HG02759 (cell line): ENCODE data around the gene HSF2.

Experiments
- ATAC-seq: cut with Tn5 transposase; IDR thresholded peaks from one replicate; pipeline ENCODE4 v1.9.1; 2021; ENCODE audit warnings: mild to moderate bottlenecking, moderate library complexity; ENCODE audit not compliant: unreplicated experiment

HSF2 gene

DNA sequence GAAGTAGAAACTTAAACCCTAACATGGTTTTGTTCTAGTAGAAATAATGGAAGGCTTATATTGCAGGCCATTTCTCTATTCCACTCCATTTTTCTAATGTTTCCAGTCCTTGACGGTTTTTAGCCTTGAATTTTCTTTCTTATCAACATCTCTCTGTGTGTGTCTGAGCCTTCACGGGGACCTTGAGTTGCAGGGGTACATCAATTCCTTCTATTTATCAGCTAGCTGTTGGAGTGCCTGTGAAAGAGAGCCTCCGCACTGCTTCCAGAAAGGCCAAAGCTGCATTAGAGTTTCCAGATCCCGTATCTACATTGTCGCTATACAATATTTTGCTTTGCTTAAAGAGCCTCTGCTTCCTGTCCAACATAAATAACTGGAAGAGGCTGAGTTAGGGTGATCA, 5.4 kb upstream of the HSF2 start:
- no peak for ATAC-seq

DNA sequence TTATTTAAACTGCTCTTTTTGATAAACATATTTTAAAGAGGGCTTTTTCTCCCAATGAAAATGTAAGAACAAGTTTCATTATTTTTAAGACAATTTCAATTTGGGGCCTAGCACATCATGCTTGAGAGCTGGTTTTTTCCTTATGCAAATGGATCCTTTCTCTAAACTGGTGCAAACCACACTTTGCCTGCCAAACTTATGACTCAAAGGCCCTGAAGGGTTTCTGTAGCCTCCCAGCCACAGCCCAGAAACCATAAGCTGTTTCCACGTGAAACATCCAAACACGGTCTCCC, 451 bp upstream of the HSF2 start:
- no peak for ATAC-seq

DNA sequence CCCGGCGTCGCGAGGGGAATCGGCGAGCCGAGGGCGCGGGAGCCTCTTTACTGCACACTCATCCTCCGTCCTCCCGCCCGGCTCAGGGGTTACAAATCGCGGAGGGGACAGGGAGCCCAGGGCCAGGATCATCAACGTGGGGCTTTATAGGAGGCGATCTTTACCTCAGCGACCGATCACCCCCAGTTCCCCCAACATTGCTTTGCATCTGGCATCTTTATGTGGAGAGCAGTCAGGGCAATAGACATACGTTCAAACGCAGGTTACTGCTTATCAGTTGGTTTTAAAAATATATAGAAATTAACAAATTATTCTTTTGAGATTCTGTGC, 634 bp downstream of the HSF2 start:
- peak; percentile 16 for ATAC-seq

DNA sequence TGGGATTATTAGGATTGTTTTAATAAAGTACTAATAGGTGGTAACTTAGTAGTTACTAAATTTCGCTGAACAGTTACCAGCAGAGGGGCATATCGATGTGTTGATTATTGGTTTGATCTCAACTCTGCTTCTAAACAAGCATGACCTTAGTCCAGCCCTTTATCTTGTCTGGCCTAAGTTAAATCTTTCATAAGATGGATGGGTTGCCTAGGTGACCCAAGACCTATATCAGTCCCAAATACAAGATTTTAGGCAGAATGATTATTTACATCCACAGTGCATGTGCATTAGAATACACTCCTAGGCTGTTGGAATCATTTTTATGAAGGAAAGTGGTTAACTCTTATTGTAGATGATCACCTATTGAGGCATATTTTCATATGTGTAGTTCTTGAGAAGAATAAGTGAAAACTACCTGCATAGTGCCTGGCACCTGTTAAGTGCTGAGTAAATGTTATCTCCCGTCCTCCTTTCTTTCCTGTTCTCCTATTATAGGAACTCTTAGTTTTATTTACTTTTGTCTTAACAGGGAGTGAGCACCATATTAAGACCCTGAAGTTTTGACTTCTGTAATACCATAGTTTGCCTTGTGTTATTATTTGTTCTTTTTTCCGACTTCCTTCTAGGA, 1.1 kb downstream of the HSF2 start:
- ATAC-seq, result no peak

DNA sequence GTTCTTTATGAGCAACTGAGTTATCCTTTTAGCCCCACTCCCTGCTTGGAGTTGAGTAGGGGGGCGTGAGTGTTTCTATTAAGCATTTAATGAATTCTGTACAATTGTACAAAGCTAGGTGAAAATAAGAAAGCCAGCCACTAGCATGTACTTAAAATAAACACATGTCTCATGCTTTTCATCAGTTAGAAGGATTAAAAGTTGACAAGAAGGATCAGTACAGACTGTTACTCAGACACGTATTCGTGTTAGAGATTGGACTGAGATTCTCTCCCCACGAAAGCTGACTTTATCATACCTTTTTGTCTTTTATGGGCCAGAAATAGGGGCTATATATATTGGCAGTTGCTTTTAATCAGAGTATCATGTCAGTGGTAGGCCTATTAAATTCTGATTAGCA, 1.7 kb downstream of the HSF2 start:
- ATAC-seq, result no peak

DNA sequence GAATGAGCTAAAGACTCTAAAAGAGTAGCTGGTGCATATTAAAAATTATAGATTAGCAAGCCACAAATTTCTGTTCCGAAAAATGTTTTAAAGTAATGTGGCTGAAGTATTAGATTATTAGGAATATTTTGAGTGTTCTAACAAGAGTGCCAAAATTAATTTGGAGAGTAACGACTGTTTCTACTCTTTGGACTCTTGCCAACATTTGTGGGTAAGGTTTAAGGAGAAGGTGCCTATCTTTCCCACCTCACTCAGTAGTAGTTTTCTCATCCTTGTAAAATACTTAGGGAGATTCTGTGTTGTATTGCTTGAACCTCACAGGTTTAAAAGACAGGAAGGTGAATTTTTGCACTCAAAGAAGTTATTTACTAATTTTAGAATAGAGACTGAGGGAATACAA, 5.0 kb downstream of the HSF2 start:
- ATAC-seq, result no peak

DNA sequence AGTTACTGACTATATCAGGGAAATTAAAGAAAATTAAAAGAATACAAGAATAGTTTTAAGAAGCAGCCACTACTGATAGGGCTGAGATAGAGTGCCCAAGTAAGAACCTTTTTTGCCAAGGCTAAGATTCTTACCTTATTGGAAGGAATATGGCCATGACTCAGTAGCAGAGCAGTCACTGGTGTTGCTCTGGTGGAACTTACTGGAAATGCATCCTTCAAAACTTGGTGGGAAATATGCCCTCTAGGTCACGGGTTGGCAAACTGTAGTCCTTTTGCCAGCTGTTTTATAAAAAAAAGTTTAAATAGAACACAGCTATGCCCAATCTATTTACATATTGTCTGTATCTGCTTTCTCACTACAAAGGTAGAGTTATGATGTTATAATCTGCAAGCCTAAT, 6.0 kb downstream of the HSF2 start:
- no peak for ATAC-seq

DNA sequence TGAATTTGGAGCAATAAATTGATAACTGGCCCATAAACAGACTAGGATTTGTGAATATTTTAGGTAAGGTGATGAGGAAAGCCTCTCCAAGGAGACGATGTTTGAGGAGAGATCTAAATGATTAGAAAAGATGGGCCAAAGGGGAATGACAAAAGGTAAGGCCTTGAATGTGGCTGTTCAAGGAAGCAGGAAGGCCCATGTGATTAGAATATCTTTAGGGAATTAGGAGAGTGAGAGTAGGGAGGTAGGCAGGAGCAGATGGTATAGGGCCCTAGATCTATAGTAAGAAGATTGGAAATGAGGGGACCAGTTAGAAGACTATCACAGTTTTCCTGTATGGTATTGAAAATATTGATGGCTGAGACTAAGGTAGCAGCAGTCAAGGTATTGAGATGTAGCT, 6.7 kb downstream of the HSF2 start:
- no peak for ATAC-seq

DNA sequence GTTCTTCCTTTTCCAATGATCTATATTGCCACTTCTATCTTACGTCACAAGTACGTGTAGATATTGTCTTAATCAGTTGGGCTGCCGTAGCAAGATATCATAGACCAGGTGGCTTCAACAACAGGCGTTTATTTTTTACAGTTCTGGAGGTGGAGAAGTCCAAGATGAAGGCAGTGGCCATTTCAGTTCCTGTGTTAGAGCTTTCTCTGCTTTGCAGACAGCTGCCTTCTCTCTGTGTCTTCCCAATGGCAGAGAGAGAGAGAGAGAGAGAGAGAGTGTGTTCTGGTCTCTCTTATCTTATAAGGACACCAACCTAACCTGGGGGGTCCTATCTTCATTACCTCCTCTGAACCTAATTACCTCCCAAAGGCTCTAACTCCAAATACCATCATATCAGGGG, 8.3 kb downstream of the HSF2 start:
- no peak for ATAC-seq

DNA sequence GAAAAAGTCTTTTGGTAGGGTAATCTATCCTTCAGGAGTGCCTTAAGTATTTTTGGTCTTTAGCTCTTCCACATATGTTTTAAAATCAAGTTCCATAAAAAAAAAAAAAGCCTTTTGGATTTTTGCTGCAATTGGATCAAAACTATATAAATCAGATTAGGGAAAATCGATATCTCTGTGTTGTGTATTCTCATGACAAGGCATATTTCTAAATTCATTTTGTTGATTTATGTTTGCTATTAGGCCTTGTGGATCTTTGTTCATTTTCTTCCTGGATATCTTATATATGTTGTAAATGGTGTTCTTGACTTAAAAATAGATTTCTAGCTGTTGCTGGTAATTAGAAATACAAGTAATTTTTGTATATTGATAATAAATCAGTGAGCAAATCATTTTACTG, 8.8 kb downstream of the HSF2 start:
- no peak for ATAC-seq

DNA sequence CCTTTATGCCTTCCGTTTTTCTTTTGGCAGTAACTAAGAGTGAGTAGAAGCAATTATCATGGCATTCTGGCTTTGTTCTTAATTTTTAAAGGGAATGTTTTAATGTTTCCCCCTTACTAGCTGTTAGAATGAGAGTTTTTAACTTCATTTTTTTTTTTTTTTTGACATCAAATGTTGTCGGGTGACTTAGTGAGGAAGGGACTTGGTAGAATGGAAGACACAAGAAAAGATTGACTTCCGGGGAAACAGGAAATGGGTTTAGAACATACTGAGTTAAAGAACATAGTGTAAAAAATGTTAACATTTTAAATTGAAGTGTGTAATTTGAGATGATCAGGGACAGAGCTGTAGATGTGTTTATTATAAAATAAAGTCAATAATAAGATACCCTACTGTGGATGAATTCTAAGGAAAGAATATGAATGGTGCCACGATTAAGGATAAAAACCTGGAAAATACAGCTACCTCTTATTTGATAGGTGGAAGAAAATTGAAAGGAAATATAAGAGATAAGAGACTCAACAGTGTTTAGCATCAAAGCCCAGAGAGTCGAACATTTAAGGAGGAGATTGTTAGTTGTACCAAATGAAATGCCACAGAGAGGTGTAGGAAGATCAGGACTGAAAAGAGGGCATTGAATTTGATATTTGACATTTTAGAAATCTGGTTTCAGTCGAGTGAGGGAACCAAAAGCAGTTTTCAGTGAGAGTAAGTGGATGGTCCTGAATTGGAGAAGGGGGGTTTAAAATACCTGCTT, 9.4 kb downstream of the HSF2 start:
- ATAC-seq, result no peak

DNA sequence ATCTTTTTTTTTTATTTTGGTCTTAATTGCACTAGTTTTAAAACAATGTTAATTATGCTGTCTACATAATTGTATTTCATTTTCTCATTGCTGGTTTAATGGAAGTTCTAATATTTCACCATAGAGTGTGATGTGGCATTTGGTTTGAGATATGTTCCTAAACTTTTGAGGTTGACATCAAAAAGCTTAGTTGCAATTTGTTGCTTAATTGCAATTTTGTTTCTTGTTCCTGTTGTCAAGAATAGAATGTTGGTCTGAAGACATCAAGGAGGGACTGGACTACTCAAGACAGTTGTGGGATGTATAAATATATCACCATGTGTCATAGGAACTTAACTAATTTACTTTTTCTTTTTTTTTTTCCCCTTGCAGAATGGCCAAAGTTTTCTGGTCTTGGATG, 12.5 kb downstream of the HSF2 start:
- ATAC-seq, result no peak

DNA sequence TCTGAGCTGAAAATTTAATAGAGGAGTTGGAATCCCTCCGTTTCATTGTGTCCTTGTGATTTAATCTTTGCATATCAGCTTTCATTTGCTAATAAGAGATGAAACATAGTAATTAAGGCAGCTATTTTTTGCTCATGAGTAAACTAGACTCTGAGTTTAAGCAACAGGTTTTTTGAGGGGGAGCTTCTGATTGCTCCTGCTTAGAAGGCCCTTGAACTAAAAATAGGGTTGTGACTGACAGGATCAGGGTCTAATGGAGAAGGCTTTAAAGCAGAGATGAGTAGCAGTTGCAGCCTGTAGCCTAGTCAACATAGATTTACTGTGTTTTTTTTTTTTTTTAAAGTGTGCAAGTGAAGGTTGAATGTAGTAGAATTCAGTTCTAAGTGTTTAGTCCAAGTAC, 17.4 kb downstream of the HSF2 start:
- ATAC-seq, result no peak

DNA sequence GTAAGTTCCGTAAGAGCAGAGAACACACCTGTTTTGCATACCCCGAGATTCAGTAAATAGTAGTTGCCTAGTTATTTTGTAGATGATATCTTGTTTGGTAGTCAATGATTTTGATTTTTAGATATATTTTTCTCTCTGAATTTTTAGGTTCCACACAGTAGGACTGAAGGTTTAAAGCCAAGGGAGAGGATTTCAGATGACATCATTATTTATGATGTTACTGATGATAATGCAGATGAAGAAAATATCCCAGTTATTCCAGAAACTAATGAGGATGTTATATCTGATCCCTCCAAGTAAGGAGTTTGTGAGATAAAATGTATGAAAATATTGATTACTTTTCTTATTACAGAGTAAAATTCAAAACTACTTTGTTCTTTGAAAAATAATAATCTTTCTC, 22.6 kb downstream of the HSF2 start:
- ATAC-seq, result no peak

DNA sequence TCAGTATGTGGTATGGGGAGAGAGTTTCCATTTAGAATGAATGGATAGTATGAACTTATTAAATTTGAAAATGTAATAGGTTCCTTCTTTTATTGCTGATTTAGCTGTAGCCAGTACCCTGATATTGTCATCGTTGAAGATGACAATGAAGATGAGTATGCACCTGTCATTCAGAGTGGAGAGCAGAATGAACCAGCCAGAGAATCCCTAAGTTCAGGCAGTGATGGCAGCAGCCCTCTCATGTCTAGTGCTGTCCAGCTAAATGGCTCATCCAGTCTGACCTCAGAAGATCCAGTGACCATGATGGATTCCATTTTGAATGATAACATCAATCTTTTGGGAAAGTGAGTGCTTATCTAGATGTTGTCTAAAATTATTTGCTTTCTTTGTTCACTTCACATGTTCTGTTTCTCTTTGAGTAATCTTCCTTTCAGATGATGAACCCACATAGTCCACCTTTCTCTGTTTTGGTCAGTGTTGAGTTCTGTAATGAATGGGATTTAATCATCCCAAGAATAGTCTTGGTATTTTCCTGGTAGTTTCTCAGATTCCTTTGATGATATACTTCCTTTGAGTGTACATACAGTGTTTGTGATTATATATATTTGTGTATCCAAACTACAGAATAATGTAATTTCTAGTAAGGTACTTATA, 23.3 kb downstream of the HSF2 start:
- ATAC-seq, result peak; percentile 90

DNA sequence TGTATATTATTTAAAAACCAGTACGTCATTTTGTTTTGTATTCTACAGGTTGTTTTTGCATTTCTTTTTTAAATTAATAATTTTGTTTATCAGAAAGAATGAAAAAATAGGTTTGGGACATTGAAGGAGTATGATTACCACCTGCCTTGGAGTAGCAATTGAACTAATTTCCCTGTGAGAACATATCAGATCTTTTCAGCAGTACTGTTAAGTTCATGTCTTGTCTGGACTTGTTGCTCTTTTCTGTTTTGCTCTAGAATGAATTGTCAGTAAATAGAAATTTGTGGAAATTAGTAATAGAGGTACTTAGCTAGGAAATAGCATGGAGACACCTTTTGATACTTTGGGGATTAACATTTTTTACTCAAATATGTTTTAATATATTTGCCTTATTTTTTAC, 24.3 kb downstream of the HSF2 start:
- ATAC-seq, result no peak

DNA sequence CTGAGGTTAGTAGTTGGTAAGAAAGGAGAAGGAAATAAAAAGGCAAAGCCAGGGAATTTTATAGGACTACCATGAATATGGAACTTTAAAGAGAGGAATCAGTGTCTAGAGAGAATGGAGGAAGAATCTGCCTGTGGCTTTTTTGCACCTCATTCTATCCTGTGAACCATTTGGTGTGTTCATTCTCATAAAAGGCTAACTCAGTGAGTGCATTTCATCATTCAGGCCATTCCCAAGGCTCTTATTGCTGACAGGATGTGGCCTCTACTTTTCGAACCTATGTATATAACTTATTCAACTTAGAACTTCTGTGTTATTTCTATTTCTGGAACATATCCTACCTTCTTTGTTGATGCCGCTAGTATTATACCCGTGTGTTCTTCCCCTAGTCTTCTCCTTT, 27.1 kb downstream of the HSF2 start:
- ATAC-seq, result no peak

DNA sequence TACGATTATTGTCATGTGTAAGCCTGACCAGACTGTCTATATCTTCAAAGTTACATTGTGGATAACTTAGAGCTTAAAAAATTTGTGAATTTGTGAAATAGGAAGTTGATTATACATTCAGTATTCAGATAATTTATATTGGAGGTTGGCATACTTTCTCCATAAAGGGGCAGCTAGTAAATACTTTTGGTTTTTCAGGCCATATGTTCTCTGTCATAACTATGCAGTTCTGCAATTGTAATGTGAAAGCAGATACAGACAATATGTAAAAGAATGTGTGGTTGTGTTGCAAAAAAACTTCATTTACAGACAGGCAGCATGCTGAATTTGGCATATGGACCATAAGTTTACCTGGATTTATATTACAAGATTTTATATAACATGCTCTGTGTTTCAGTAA, 29.3 kb downstream of the HSF2 start:
- no peak for ATAC-seq

DNA sequence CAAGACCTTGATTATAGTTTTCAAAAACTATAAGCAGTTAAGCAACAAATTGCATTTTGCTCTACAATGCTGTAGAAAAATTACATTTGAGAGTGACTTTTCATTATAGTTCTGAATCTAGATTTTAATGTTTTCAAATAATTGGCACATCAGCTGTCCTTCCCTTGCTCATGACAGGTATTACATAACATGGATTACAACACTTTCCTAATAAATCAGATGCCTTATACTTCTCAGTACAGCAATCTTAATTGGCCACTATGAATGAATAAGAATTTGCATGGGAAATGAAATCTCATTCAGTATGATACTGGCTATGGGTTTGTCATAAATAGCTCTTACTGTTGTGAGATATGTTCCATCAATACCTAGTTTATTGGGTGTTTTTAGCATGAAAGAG, 29.9 kb downstream of the HSF2 start:
- no peak for ATAC-seq

DNA sequence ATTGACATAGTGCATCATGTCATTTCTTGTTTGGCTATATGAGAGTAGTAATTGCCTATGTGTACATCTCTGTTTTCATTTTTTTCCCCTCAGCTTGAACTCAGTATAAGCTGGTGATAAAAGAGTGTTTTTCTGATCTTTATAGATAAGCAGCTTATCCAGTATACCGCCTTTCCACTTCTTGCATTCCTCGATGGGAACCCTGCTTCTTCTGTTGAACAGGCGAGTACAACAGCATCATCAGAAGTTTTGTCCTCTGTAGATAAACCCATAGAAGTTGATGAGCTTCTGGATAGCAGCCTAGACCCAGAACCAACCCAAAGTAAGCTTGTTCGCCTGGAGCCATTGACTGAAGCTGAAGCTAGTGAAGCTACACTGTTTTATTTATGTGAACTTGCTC, 32.3 kb downstream of the HSF2 start:
- no peak for ATAC-seq

DNA sequence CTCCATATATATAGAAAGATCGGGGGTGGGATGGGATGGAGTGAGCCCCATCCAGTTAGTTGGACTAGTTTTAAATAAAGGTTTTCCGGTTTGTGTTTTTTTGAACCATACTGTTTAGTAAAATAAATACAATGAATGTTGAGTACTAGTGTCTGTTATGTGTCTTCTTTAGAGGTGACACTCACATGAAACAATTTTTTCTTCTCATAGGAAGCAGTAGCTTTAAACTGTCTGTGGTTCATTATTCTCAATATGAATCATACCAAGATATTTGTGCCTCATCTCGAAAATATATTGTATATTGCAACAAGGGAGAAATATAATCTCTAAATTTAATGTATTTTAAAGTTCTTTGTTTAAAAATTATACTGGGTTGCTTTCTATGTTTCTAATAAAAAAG, 33.4 kb downstream of the HSF2 start:
- ATAC-seq, result no peak

DNA sequence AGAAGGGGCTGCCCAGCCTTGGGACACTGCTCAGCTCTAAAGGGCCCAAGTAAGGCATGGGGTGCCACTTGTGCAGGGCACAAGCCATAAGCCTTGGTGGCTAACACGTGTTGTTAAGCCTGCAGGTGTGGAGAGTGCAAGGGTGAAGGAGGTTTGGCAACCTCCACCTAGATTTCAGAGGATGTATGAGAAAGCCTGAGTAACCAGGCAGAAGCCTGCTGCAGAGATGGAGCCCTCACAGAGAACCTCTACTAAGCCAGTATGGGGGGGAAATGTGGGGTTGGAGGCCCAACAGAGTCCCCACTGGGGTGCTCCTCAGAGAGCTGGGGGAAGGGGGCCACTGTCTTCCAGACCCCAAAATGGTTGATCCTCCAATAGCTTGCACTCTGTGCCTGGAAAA, 39.5 kb downstream of the HSF2 start:
- no peak for ATAC-seq

DNA sequence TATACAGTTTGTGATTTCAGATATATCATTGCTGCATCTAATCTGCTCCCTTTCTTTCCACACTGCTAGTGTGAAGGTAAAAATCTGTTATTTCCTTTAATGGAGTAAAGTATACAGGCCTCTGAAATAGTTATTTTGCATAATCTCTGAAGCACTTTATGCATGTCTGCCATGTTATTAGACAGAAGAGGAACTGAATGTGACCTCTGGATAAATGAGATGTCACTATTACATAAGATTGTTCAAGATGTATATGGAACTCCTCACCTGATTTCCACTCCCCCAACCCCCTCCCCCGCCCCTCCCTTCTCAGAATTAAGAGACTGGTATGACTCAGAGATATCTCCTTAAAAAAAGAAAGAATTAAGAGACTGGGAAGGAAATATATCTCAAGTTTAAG, 45.8 kb downstream of the HSF2 start:
- no peak for ATAC-seq
